Thyroid gland (tissue), 4 donors: ENCODE measurements around the gene DIMT1. TPM values are rescaled to one million over a fixed set of nuclear protein-coding genes. Genes with fewer than 3 reads are reported as not detected.

Experiments used
- DNase-seq, 2 donors: peaks; one replicate each; pipeline ENCODE4 v3.0.0-alpha.2; 2019
- H3K27ac ChIP-seq, 3 donors: fragments of 200-600 bp; sonication (generic); 1 replicate in 2 of 3; 2 replicates in 1 of 3; pipeline ENCODE4 v1.5.1; 2016 to 2019; ENCODE audit warnings: mild to moderate bottlenecking in 1 of 3, moderate library complexity in 1 of 3
- H3K27me3 ChIP-seq: fragments of 200-600 bp; sonication (generic); one replicate; pipeline ENCODE4 v1.5.1; 2019
- H3K36me3 ChIP-seq, 2 donors: fragments of 200-600 bp; sonication (generic); one replicate each; pipeline ENCODE4 v1.5.1; 2016 to 2019
- H3K4me1 ChIP-seq, 2 donors: fragments of 200-600 bp; sonication (generic); one replicate each; pipeline ENCODE4 v1.5.1; 2017 to 2019
- H3K4me3 ChIP-seq, 3 donors: fragments of 200-600 bp; sonication (generic); replicated peaks in 1 of 3; 1 replicate in 2 of 3; 2 replicates in 1 of 3; pipeline ENCODE4 v1.5.1; 2016; ENCODE audit warnings: mild to moderate bottlenecking in 1 of 3
- H3K9me3 ChIP-seq: fragments of 200-600 bp; sonication (generic); one replicate; pipeline ENCODE4 v1.5.1; 2017
- POLR2A ChIP-seq, 2 donors: fragments of 450-650 bp; IDR thresholded peaks; one replicate each; pipeline ENCODE4 v1.6.1; 2017; ENCODE audit warnings: antibody characterized with exemption in 2 of 2, mild to moderate bottlenecking in 2 of 2, moderate library complexity in 1 of 2
- WGBS, 2 donors: methylation state at CpG; one replicate each; pipeline ENCODE4 v1.1.5; 2017; 5-methylcytosine and 5-hydroxymethylcytosine counted together
- intact Hi-C: fragments of 100-400 bp; cut with DNase I; formaldehyde crosslinking; loops from one replicate; pipeline ENCODE4 v1.15.1; 2023
- total RNA-seq, 4 donors: library from RNA; depleted of rRNA; stranded (reverse); fragments of >200 nt; gene quantifications; one replicate each; pipeline ENCODE4 v1.2.3, GENCODE V29; 2016
- TF ChIP-seq, protein P1 (sequence below), 6 experiments: fragments of 200-600 bp in 3 of 6; fragments of 450-650 bp in 3 of 6; sonication (generic) in 3 of 6; IDR thresholded peaks; one replicate each; pipeline ENCODE4 v1.5.1; 2016 to 2019; ENCODE audit warnings: antibody characterized with exemption in 6 of 6, mild to moderate bottlenecking in 2 of 6, inconsistent platforms in 1 of 6, moderate library complexity in 1 of 6

The DIMT1 gene
- total RNA-seq, 4 donors from 2014 or later, result 20.0 to 36.7 (median 22.0) TPM

DNA sequence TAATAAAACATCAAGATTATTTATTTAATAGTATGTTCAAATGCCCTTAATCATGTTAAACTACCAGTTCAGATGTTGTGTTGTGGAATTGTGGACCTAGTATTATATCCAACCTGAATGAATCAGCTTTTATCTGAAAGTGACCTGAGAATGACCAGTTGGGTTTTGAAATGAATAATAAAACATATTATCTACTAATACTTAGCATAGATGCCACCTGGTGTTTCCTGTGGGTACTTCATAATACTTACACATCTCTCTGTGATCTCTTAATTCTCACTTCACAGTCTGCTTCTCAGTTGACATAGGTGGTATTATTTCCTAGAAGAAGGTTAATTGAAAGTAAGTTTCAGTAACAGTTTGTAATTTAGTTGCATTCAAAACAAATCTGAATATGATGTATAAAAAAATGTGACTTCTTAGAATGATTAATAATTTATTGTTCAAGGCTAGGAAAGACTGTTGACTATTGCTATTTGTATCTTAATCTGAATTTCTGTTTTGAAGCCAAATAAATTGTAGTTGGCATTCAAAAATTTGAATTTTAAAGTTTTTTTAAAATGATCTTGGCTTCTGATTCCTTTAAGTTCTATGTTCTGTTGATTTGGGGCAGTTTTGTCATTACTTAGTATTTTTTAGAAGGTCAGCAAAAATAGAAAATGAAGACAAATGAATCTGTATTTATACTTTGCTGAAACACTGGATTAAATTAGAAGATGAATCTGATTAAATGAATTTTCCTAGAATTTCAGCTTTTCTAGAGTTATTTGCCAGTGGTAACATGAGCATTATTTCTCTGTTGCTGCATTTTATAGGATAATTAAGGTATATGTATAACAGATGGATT, 49.5 kb downstream of the DIMT1 start:
- Histone ChIP-seq H3K4me3 (no peak overlapping the region), H3K27me3 (no peaks in the 10 kb centered on the region), H3K36me3 (peaks cover 0 to 10% of the 10 kb centered on the region in 2 donors), H3K9me3 (no peaks in the 10 kb centered on the region), H3K27ac (no peak overlapping the region), H3K4me1 (no peaks in the 10 kb centered on the region)
- intact Hi-C loops, result loop anchor here (10.0 kb wide), 1 partner anchor 129 kb away; no protein-coding TSS in a partner anchor
- TF ChIP-seq, protein P1, sequence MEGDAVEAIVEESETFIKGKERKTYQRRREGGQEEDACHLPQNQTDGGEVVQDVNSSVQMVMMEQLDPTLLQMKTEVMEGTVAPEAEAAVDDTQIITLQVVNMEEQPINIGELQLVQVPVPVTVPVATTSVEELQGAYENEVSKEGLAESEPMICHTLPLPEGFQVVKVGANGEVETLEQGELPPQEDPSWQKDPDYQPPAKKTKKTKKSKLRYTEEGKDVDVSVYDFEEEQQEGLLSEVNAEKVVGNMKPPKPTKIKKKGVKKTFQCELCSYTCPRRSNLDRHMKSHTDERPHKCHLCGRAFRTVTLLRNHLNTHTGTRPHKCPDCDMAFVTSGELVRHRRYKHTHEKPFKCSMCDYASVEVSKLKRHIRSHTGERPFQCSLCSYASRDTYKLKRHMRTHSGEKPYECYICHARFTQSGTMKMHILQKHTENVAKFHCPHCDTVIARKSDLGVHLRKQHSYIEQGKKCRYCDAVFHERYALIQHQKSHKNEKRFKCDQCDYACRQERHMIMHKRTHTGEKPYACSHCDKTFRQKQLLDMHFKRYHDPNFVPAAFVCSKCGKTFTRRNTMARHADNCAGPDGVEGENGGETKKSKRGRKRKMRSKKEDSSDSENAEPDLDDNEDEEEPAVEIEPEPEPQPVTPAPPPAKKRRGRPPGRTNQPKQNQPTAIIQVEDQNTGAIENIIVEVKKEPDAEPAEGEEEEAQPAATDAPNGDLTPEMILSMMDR (IDR thresholded peaks at IDR 0.05), result peak in 4 of 6 experiments; percentile 16 to 63 (median 56)
- TF ChIP-seq POLR2A (IDR thresholded peaks at IDR 0.05), result no peak
- DNase-seq, result no peak

DNA sequence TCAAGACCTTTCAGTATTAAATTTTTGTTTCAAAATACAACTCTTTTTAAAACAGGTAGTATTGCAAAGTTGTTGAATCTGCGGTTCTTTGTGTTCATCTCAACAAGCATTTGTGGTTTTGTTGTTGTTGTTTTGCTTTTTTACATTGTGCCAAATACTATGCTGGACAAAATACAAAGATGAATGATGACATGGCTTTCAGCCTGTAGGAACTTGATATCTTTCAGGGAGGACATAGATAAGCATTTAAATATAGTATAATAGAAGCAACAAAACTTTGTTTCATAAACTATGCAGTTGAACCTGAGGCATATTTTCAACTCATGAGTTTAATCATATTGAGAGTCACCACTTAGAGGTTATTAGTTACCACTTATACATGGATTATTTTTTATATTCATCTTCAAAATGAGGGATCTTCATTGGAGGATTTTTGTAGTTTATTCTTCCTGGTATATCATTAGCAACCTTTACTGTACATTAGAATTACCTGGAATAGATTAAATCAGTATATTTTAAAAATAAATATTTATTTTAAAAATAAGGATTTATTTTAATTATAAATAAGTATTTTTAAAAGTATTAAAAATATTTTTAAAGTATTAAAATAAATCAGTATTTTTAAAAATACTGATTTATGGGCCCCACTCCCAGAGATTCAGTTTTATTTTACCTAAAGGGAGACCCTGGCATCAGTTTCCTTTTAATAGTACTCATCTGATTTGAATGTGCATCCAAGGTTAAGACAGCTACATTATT, 54.8 kb downstream of the DIMT1 start:
- intact Hi-C loops, result no loop called here
- no peak for TF ChIP-seq POLR2A (IDR thresholded peaks at IDR 0.05)
- TF ChIP-seq, protein P1 (IDR thresholded peaks at IDR 0.05), result no peak
- Histone ChIP-seq H3K27me3 (no peaks in the 10 kb centered on the region), H3K27ac (no peak overlapping the region), H3K36me3 (peaks cover 0 to 14% of the 10 kb centered on the region in 2 donors), H3K4me1 (no peaks in the 10 kb centered on the region), H3K9me3 (no peaks in the 10 kb centered on the region), H3K4me3 (no peak overlapping the region)
- no peak for DNase-seq
- 94 to 99% methylated on average over 1 of the region's 1 CpG for WGBS, 2 donors

DNA sequence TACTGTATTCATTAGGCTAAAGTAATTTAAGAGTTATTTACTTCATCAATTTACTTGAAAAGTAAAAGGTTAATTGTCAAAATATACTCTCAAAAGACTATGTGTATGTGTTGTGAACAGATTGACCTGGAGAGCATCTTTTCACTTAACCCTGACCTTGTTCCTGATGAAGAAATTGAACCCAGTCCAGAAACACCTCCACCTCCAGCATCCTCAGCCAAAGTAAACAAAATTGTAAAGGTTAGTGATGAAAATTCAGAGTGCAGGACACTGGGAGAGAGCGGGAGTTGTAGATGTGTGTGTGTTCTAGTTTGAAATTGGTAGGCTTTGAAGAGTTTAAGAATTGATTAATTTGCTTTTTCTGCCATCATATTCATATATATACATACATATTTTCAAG, 55.8 kb downstream of the DIMT1 start:
- no peak for DNase-seq
- no peaks in the 10 kb centered on the region for H3K4me1 ChIP-seq
- no peak overlapping the region for H3K4me3 ChIP-seq
- 98 to 100% methylated on average over 1 of the region's 1 CpG for WGBS, 2 donors
- TF ChIP-seq POLR2A (IDR thresholded peaks at IDR 0.05), result no peak
- TF ChIP-seq, protein P1 (IDR thresholded peaks at IDR 0.05), result no peak
- no peaks in the 10 kb centered on the region for H3K9me3 ChIP-seq
- intact Hi-C loops, result no loop called here
- H3K36me3 ChIP-seq, result peaks cover 0 to 14% of the 10 kb centered on the region in 2 donors
- no peak overlapping the region for H3K27ac ChIP-seq
- no peaks in the 10 kb centered on the region for H3K27me3 ChIP-seq

DNA sequence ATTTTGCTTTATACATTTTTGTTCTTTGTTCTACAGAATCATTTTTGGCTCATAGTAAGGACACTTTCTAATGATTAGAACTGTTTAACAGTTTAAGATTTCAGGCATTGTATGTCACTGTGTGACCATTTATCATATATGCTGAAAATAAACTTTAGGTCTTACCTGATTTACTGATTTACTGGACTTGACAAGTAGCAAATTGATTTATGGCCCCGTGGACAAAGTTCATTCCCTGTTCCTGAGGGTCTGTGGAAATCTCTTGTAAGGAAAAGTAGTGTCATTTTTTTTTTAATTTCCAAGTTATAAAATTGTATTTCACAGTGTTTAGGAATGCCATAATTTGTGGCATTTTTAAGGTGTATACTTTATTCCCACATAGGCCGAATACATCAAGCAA, 57.0 kb downstream of the DIMT1 start:
- Histone ChIP-seq H3K27me3 (no peaks in the 10 kb centered on the region), H3K4me3 (no peak overlapping the region), H3K27ac (no peak overlapping the region), H3K4me1 (no peaks in the 10 kb centered on the region), H3K36me3 (peaks cover 0 to 5% of the 10 kb centered on the region in 2 donors), H3K9me3 (no peaks in the 10 kb centered on the region)
- DNase-seq, result no peak
- WGBS, 2 donors, result 95 to 96% methylated on average over 2 of the region's 2 CpGs
- intact Hi-C loops, result no loop called here
- no peak for TF ChIP-seq POLR2A (IDR thresholded peaks at IDR 0.05)
- TF ChIP-seq, protein P1 (IDR thresholded peaks at IDR 0.05), result no peak

DNA sequence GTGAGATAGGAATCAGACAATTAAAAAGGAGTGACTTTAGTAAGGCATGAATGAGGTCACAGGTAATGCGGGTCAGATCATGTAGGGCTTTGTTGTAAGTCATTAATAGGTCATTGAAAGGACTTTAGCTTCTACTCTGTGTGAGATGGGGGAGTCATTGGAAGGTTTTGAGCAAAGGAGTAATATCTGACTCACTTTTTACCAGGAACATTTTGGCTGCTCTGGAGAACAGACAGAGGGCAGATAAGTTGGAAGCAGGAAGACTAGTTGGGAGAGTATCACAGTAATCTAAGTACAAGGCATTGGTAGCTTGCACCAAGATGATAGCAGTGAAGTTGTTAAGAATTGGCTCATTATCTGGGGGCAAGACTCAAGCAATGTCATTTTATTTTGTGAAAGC, 60.3 kb downstream of the DIMT1 start:
- WGBS, 2 donors, result 100% methylated on average over 1 of the region's 1 CpG

More for the DNA sequence above, 60.3 kb downstream of the DIMT1 start:
- TF ChIP-seq POLR2A (IDR thresholded peaks at IDR 0.05), result no peak
- TF ChIP-seq, protein P1 (IDR thresholded peaks at IDR 0.05), result no peak
- Histone ChIP-seq H3K27ac (no peak overlapping the region), H3K4me1 (no peaks in the 10 kb centered on the region), H3K4me3 (no peak overlapping the region), H3K9me3 (no peaks in the 10 kb centered on the region), H3K36me3 (peaks cover 0 to 1% of the 10 kb centered on the region in 2 donors), H3K27me3 (no peaks in the 10 kb centered on the region)
- no peak for DNase-seq
- intact Hi-C loops, result no loop called here
